ENCODE results near the gene SMC3.

- TF ChIP-seq, protein P1, sequence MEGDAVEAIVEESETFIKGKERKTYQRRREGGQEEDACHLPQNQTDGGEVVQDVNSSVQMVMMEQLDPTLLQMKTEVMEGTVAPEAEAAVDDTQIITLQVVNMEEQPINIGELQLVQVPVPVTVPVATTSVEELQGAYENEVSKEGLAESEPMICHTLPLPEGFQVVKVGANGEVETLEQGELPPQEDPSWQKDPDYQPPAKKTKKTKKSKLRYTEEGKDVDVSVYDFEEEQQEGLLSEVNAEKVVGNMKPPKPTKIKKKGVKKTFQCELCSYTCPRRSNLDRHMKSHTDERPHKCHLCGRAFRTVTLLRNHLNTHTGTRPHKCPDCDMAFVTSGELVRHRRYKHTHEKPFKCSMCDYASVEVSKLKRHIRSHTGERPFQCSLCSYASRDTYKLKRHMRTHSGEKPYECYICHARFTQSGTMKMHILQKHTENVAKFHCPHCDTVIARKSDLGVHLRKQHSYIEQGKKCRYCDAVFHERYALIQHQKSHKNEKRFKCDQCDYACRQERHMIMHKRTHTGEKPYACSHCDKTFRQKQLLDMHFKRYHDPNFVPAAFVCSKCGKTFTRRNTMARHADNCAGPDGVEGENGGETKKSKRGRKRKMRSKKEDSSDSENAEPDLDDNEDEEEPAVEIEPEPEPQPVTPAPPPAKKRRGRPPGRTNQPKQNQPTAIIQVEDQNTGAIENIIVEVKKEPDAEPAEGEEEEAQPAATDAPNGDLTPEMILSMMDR (conservative IDR thresholded peaks at IDR 0.05; ENCODE audit: low read depth in 2 of 2), result no peak
- TF ChIP-seq POLR2AphosphoS5 (IDR thresholded peaks at IDR 0.05; ENCODE audit: low read depth) (no peak), EZH2 (IDR thresholded peaks at IDR 0.05; ENCODE audit: low read depth, unreplicated experiment) (no peak), STAT1 (IDR thresholded peaks at IDR 0.05; ENCODE audit: unreplicated experiment) (no peak), EZH2phosphoT487 (IDR thresholded peaks at IDR 0.05; ENCODE audit: unreplicated experiment) (no peak), CREB1 (CRISPR knock-in tag; IDR thresholded peaks at IDR 0.05; ENCODE audit: low read depth) (no peak), REST (IDR thresholded peaks at IDR 0.05; ENCODE audit: unreplicated experiment) (no peak), JUNB (IDR thresholded peaks at IDR 0.05; ENCODE audit: unreplicated experiment) (no peak)
Measured at GRCh38 chr10:110568055-110568735, 700 bp downstream of the SMC3 start.

Measured in GM23338 (cell line).